Tibial nerve (tissue), 4 donors: ENCODE results near the gene TMEM192.

Source experiments
- CTCF ChIP-seq, 5 experiments: fragments of 200-600 bp in 3 of 5; fragments of 450-650 bp in 2 of 5; sonication (generic) in 3 of 5; IDR thresholded peaks; one replicate each; pipeline ENCODE4 v1.5.1; 2016 to 2019; ENCODE audit warnings: antibody characterized with exemption in 5 of 5, mild to moderate bottlenecking in 3 of 5, moderate library complexity in 2 of 5
- EP300 ChIP-seq, 2 donors: sonication (generic); formaldehyde crosslinking; IDR thresholded peaks; one replicate each; pipeline ENCODE4 v1.6.1; 2017; ENCODE audit warnings: antibody characterized with exemption in 2 of 2, mild to moderate bottlenecking in 1 of 2

- TF ChIP-seq CTCF (IDR thresholded peaks at IDR 0.05) (no peak), EP300 (IDR thresholded peaks at IDR 0.05) (no peak)
Measured at GRCh38 chr4:165053645-165054044, 59.0 kb downstream of the TMEM192 start, which contains the start of gene TRIM75.
